GM20431 (cell line): Measurements from ENCODE around the gene ZBTB21.
"Not testable (repeated sequence)": the region's sequence is repeated elsewhere in the genome, so short reads cannot be mapped to it uniquely, and the experiment has no call there.

Experiments used
- in situ Hi-C: fragments of 300-500 bp; cut with MseI, MboI; formaldehyde crosslinking; loops from one replicate; pipeline ENCODE4 v1.15.0; 2020; ENCODE audit warnings: low sequenced_read_pairs; ENCODE audit not compliant: unreplicated experiment

ZBTB21 gene

DNA sequence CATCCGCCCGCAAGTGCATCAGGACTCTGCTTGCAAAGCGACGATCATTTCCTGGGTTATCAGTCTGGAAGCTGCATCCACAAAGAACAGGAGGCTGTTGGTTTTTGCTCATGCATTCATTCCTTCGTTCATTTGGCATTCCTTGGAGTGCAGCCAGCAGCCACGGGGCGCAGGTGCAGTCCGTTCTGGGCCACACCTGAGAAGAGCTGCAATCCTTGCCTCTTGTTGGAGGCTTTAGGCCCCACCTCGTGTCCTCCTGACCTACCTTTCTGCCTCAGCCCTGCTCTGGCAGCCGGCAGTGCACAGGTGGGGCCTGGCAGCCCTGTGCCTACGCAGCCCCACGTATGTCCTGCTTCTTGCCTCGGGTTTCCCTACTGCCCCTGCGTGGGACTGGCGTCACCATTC is 36.7 kb downstream of the ZBTB21 start:
- in situ Hi-C loops = no loop called here

DNA sequence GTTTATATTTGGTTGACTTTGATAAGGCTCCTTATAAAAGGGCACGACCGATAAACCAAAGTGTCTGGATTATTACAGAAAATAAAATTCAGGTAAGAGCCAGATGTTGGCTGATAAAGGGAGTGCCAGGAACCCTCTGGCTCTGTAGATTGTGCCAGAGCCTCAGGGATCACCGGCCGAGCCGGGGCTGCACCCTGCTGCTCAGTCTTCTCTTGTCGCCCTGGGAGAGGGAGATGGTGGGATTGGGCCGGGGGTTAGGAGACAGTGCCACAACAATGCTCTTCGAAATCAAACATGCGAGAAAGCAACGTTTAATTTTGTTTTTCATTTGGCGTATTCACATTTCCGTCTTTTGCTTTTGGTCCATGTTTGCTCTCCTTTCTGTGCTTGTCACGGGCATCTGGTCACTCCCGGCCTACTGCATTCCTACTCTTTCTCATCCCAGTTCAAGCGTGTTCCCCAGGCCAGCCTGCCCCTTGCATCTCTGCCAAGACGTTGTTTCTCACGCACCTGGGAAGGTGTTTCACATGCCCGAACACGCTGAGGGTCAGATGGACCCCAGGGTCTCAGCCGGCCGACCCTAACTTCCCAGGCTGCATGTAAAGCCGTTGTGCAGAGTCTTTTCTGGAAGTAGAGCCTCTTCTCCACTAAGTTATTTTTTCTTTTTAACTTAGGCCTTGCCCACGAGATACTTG is 37.5 kb downstream of the ZBTB21 start:
- in situ Hi-C loops = no loop called here

DNA sequence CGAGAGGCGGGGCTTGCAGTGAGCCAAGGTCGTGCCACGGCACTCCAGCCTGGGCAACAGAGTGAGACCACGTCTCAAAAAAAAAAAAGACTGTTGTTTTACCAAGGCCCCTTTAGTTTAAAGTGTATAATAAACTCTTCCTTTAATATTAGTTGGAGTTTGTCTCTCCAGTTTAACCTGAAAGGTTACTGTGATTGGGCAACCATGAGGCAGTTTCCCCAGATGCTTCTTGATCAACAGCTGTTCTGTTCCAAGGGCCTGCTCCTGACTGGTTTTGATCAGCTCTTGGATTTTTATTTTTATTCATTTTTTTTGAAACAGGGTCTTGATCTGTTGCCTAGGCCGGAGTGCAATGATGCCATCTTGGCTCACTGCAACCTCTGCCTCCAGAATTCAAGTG is 38.3 kb downstream of the ZBTB21 start:
- in situ Hi-C loops = no loop called here

DNA sequence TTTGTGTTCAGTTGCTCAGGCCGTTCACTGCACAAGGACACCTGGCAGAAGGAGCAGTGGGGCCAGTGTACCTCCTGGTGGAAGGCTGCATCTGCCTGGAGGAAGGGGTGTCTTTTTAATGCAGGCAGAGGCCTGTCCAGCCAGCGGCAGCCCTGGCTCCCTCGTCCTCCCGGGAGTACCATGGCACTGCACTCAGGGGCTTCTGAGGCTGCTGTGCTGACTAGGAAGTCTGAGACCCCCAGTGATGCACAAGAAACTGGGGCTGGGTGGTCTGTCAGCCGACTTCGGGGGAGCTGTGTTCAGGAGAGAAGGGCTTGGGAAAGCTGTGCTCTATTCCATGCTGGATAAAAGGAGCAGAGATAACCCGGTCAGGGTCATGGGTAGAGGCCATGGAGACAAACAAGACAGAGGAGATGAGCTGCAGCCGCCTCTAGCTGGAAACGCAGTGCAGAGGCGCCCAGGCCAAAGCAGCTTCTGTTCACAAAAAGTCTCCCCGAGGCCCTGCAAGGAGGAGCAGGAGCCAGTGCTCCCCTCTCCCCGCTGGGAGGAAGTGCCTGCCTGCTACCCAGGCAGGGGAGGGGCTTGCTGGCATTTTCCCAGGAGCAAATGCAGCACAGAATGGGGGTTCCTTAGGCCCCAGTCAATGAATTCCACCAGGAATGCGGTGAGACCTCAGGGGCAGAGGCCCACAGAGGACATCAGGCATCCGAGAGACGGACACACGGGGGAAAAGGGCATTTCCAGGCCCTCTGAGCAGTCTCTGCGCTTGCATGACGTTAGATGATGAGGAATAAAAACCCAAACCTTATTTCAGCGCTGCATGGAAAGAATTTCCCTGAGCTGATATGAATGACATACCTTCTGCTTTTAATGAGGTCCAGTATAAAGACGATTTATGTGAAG is 39.2 kb downstream of the ZBTB21 start:
- in situ Hi-C loops = no loop called here

DNA sequence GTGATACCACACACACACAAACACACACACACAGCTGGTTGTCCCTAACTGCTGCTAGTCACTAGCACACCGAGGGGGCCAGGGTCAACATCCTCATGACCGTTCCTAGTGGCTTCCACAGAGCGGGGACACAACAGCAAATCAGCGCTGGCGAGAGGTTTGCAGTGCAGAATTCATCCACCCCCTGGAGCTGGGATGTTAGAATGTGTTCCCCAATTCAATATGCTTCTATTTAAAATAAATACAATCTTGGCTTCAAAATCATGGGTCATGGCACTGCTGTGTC is 40.1 kb downstream of the ZBTB21 start:
- in situ Hi-C loops = no loop called here

DNA sequence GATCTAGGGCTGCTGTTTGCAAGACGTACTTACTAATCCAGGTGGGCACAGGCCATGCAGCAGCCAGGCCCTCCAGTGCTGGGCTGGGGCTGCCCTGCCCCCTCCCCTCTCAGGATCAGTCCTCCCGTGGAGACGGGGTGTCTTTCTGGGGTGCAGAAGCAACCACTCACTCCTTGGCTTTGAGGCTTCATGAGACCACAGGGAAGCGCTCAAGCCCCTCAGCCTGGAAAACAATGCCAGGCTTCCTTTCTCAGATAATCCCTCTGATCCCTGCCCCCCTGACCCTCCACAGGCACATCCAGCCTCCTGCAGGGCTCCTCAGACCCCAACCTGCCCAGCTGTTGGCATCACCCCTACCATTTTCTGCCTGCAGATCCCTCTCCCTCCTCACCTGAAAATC is 42.5 kb downstream of the ZBTB21 start:
- in situ Hi-C loops = no loop called here

DNA sequence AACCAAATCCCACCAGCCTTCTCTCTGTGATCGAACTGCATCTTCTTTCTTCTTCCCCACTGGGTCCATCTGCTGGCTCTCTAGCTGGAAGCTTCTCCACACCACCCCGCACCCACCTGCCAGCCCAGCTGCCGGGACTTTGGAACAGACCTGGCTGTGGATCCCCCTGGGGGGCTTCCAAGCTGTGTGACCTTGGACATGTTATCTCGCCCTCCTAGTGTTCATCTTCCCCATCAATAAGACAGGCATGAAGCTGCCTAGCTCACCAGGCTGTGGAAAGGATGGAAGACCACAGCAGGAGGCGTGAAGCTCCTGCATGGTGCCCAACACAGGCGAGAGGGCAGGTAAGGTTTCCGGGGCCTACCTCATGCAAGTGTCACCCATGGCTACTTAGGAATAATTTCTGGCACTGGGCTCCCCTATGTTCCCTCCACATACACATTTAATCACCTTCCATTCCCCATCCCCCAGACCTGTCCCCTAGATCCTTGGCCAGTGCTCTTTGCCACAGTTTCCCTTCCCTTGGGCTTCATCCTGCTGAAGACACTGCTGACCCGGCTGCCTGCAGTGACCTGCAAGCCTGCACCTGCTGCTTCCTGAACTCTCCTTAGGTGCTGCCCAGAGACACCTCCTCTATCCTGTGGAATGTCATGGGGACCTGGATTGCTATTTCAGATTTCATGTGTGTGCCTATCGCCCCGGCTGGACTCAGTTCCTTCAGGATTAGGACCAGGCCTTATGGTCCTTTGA is 43.1 kb downstream of the ZBTB21 start:
- in situ Hi-C loops = no loop called here

DNA sequence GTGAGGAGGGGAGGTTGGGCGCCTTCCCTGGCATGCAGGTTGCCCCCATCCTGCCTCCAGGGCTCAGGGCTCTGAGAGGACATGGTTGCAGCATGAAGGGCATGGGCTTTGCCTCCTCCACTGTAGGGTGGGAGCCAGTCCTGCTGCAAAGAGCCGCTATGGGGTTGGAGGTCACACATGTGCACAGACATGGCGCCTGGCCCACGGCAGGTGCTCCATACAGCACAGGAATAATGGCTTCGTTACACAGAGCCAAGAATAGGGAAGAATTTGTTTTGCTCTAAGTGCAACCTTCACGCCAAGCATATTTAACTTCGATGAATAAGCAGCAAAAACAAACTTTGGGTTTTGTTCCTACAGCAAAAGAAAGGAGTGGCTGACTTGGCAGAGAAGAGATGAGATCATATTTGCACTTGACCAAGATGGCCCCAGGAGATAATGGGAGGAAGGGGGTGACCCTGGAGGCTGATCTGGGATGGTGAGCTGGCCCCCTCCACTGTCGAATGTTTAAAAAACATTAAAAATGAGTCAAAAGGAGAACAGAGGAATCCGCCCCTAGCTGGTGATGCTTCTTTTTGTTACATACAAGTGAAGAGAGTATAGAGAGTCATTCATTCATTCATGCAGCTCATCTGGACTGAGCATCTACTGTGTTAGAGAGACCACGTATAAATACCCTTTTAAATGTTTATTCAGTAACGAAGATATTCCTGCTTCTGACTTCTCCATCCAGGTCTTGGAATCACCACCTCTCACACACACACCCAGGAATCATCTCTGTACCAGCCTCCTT is 43.9 kb downstream of the ZBTB21 start:
- in situ Hi-C loops = no loop called here

DNA sequence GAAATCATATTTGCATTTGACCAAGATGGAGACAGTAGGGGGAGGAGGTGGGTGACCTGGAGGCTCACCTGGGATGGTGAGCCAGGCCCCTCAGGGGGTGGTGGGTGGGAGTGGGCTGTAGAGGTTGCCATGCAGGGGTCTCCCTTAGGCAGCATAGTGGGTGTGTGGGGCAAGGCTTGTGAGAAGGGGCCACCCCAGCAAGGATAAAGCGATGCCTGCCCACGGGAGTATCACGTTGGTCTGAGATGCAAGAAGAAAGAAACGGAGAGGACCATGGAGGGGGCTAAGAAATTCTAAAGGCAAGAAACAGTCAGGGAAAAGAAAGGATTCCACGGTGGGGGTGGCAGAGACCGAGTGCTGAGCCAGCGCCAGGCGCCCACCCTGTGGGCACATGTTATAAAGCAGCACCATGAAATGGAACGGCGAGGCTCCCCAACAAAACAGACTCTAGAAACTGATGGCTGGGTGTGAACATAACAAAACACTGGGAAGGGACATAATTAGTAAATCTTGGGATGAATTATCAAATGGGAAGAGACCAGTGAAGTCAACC is 44.6 kb downstream of the ZBTB21 start:
- in situ Hi-C loops = no loop called here

DNA sequence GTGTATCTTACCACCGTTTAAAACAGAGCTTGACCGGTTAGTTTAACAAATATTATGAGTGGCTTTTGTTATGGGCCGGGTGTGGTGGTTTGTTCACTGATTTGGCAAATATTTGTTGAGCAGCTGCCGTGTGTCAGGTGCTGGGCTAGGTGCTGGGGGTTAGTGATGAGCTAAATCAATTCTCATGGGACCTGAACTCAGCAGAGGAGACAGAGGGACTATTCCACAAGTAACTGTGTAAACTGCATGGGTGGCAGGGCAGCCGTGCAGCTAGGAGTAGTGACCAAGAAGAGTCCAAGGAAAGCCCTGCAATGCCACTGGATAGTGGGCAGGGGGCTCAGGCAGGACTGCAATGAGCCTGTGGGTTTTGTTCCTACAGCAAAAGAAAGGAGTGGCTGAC is 45.1 kb downstream of the ZBTB21 start:
- in situ Hi-C loops = no loop called here

DNA sequence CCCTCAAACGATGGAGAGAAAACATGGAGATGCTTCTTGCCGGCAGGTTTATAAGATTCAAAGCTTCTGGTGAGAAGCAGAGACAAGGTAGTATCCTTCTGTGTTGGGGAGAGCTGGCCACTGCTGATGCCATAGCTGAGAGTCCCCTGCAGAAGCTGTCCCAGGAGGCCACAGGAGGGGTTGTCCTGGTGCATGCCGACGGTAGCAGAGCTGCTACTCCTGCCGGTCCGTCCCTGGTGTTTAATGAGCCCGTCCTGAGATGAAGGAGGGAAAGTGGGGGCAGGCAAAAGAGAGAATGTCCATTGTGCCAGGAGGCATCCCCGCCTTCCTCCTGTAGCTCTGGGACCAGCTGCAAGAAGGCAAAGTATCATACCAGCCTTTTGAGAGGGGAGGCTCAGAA is 46.0 kb downstream of the ZBTB21 start:
- in situ Hi-C loops = no loop called here

DNA sequence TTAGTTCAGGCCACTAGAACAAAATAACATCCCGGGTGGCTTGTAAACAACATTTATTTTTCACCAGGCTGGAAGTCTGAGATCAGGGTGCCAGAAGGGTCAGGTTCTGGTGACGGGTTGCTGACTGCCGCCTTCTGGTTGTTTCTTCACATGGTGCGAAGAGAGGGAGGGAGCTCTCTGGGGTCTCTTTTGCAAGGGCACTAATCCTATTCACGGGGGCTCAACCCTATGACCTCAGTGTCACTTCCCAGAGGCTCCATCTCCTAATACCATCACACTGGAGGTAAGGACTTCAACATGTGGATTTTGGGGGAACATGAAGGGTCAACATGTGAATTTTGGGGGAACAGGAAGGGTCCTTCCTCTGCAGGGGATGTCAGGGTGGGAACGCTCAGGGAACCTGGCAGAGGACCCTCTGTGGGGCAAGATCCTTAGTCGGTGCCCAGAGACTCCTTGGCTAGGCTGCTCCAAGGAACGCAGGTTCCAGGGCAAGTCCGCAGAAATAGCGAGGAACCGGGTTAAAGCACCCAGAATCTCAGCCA is 47.7 kb downstream of the ZBTB21 start:
- in situ Hi-C loops = no loop called here

DNA sequence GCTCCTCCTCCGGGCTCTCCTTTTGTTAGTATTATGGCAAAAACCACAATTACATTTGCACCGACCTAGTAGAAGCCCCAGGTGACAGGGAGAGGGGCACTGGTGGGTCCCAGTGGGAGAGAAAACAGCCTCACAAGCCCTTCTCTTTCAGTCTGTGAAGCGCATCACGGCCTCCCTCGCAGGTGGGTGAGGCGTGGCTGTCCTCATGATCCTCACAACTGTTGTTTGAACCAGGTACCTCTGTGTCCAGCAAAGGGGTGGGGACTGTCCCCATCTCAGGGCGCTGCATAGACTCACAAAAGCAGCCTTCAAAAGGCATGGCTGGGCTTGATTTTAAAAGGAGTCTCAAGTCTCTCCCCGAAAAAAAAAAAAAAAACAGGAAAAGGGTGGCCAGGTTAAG is 48.4 kb downstream of the ZBTB21 start:
- in situ Hi-C loops = no loop called here

DNA sequence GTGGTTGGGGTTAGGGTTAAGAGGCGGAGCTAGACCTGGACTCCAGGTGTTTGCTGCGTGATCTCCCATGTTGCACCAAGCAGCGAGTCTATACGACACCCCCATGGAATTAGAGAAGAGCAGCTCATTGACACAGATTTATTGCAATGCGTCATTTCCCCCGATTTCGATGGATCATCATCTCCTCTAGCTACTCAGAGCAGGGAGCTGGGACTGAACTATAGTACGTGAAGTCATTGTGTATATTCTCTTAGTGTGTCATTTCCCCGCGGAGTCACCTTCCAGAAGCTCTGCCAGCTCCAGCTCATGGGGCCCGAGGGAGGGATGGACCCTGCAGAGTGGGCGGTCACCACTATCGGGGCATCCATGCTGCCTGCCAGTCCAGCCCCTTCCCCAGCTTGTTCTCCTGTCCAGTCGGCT is 48.9 kb downstream of the ZBTB21 start:
- in situ Hi-C loops = no loop called here

DNA sequence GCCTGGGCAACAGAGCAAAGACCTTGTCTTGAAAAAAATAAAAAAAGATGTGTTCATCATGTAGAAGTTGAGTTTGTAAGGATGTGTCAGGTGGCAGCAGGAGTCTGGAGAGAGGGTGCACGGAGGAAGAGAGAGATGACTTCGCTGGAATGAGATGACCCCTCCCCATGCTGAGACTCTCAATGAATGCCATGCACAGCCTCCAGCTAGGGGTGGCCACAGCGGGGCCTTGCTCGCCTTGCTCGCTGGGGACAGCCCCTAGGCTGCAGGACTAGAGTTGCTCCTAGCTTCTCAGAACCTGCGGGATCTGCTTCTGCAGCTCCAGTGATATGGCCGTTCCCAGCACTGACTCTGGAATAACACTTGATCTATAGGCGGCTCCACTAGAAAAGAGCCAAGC is 49.8 kb downstream of the ZBTB21 start:
- in situ Hi-C loops = no loop called here

DNA sequence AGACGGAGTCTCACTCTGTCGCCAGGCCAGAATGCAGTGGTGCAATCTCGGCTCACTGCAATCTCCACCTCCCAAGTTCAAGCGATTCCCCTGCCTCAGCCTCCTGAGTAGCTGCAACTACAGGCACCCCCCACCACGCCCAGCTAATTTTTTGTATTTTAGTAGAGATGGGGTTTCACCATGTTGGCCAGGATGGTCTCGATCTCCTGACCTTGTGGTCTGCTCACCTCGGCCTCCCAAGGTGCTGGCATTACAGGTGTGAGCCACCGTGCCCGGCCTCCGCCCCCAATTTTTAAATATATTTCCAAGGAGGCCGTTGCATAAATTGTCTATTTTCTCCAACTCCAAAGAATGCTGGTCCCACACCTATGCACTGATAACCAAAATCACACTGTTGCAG is 50.5 kb downstream of the ZBTB21 start:
- in situ Hi-C loops = not testable (repeated sequence)

DNA sequence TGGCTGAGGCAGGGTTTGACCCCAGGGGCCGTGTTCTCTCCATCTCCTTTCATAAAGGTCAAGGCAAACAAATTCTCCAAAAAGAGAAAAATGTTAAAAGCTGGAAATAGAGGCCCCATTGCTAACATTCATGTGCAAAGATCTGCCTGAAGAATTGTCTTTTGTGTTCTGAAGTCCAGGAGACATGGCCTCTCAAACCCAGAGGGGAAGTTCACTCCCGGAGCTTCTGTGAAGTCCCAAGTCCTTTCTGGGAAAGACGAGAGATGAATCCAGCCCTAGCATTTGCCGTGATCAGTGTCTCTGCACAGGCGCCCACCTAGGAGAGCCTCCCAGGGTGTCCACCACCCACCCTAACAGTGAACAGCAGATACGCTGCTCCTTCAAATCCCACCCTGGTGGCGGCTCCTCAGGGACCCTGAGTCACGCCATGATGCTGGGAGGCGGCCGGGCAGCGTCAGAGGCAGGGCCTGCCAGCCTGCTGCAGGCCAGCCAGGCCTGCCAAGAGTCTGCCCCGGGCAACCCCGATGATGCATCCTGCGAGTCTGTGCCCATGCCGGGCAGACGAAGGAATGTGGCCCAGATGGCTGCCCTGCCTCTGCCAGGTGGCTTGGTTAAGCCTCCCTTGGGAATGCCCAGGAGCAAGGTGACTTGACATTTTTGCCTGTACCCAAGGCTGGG is 51.1 kb downstream of the ZBTB21 start:
- in situ Hi-C loops = no loop called here

DNA sequence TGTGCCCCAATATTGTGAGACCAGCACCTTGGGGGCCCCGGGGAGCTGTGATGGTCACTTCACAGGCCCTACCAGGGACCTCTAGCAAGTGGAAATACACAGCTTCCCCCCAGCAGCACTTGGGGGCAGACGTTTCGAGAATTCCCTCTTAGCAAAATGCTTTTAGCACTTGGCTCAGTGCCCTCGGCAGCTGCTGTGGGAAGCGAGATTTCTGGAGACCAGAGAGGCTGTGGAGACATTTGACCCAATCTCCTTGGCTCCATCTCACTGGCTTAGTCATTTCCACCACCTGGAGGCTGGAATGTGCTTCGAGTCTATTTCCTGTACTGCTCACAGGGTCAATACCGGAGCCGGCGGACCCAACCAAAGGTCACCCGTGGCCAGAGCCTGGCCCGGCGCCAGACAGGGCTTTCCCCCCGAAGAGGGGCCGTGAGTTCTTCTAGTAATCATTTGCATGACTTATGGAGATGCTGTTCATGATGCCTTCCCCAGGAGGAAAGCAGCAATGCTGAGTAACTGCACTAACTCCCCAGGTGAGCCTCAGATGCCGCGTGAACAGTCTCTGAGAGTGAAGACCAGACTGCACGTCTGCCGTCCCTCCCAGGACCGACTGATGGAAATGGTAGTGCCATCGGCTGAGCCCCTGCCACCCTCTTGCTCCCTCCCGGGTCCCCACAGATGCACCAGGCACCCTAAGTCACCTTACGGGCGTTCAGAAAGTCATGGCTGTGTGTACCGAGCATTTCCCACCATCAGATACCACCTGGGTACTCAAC is 52.0 kb downstream of the ZBTB21 start:
- in situ Hi-C loops = no loop called here
